Natural killer cell (primary cell): ENCODE measurements around the gene TBCK. TPM values are rescaled to one million over a fixed set of nuclear protein-coding genes. Genes with fewer than 3 reads are reported as not detected.

ENCODE experiments used
- ATAC-seq, 3 donors: fragments of 150-1000 bp in 2 of 3; fragments of 200-7000 bp in 1 of 3; cut with Tn5 transposase; 1 replicate in 1 of 3; 2 replicates in 2 of 3; pipeline ENCODE4 v1.10.0; 2021; ENCODE audit warnings: mild to moderate bottlenecking in 2 of 3, moderate library complexity in 2 of 3
- DNase-seq, 2 donors: peaks; one replicate each; pipeline versions ENCODE4 v3.0.0 to v3.0.0-alpha.2; 2013 to 2021; ENCODE audit warnings: mixed read lengths in 1 of 2
- H3K27ac ChIP-seq: one replicate; pipeline ENCODE4 v1.5.1; 2013; ENCODE audit warnings: mild to moderate bottlenecking, low read length
- H3K27me3 ChIP-seq: one replicate; pipeline ENCODE4 v1.6.1; 2013; ENCODE audit warnings: low read length; ENCODE audit not compliant: control insufficient read depth, insufficient read depth
- H3K36me3 ChIP-seq: one replicate; pipeline ENCODE4 v1.6.1; 2013; ENCODE audit warnings: low read length; ENCODE audit not compliant: control insufficient read depth, insufficient read depth
- H3K4me1 ChIP-seq: one replicate; pipeline ENCODE4 v1.6.1; 2013; ENCODE audit warnings: low read length; ENCODE audit not compliant: control insufficient read depth, insufficient read depth
- H3K4me3 ChIP-seq: one replicate; pipeline ENCODE4 v1.5.1; 2013; ENCODE audit warnings: low read length
- H3K9me3 ChIP-seq: one replicate; pipeline ENCODE4 v1.6.1; 2013; ENCODE audit warnings: low read length; ENCODE audit not compliant: control insufficient read depth, insufficient read depth
- H3K27ac Mint-ChIP-seq, 2 donors: one replicate each; pipeline ENCODE4 v1.8.0; 2022; ENCODE audit warnings: mild to moderate bottlenecking in 2 of 2, mixed read lengths in 2 of 2, moderate library complexity in 1 of 2
- H3K27me3 Mint-ChIP-seq, 2 donors: one replicate each; pipeline ENCODE4 v1.8.0; 2022; ENCODE audit warnings: low read depth in 2 of 2, mixed read lengths in 2 of 2
- H3K36me3 Mint-ChIP-seq: one replicate; pipeline ENCODE4 v1.8.0; 2022; ENCODE audit warnings: mixed read lengths
- H3K4me1 Mint-ChIP-seq, 2 donors: one replicate each; pipeline ENCODE4 v1.8.0; 2022; ENCODE audit warnings: mixed read lengths in 2 of 2
- H3K4me3 Mint-ChIP-seq: one replicate; pipeline ENCODE4 v1.8.0; 2022; ENCODE audit warnings: mild to moderate bottlenecking, moderate library complexity, mixed read lengths
- H3K9me3 Mint-ChIP-seq, 2 donors: one replicate each; pipeline ENCODE4 v1.8.0; 2022; ENCODE audit warnings: mixed read lengths in 2 of 2
- WGBS: methylation state at CpG from one replicate; pipeline ENCODE4 v1.1.7; 2013; ENCODE audit warnings: missing lambda C conversion rate; ENCODE audit not compliant: insufficient coverage; 5-methylcytosine and 5-hydroxymethylcytosine counted together
- intact Hi-C: fragments of 100-400 bp; cut with micrococcal nuclease; formaldehyde crosslinking; loops from one replicate; pipeline ENCODE4 v1.14.2; 2022
- total RNA-seq, 4 donors: library from RNA; stranded (reverse); fragments of 120-200 nt in 1 of 4; gene quantifications; one replicate each; pipeline versions ENCODE4 v1.2.3 to v1.2.4, GENCODE V29; 2013 to 2022
- TF ChIP-seq, protein P1 (sequence below): fragments of 200-600 bp; IDR thresholded peaks from one replicate; pipeline ENCODE4 v1.8.0; 2022; ENCODE audit warnings: antibody characterized with exemption

The TBCK gene
- total RNA-seq, 3 donors from 2014 or later (not counting 1 experiment from before 2014, with no cell fraction given) = 49.5 to 78.5 (median 54.2) TPM

DNA sequence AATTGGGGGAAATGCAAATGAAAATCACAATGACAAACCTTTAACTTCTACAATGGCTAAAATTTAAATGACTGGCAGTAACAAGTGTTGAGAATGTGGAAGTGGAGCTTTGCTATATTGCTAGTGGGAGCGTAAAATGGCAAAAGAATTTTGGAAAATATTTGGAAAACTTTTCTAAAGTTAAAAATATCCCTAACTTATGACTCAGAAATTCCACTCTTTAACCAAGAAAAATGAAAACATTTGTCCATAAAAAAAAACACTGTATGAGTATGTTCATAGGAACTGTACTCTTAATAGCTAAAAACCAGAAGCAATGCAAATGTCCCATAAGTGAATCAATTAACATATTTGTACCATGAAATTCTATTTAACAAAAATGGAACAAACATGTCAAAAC, 3.6 kb downstream of the TBCK start:
- Mint-ChIP-seq H3K27me3 (no peaks in the 10 kb centered on the region), H3K4me1 (peaks cover 0 to 25% of the 10 kb centered on the region in 2 donors), H3K9me3 (no peaks in the 10 kb centered on the region), H3K27ac (peak overlapping the region in 1 of 2 donors; percentile 21), H3K36me3 (no peaks in the 10 kb centered on the region), H3K4me3 (no peak overlapping the region)
- Histone ChIP-seq H3K4me1 (peaks cover 15% of the 10 kb centered on the region), H3K36me3 (peaks cover 6% of the 10 kb centered on the region), H3K27me3 (no peaks in the 10 kb centered on the region), H3K27ac (no peak overlapping the region), H3K4me3 (no peak overlapping the region), H3K9me3 (no peaks in the 10 kb centered on the region)
- WGBS = no CpG with 5 or more reads among the region's 1 CpG
- DNase-seq = no peak
- TF ChIP-seq, protein P1, sequence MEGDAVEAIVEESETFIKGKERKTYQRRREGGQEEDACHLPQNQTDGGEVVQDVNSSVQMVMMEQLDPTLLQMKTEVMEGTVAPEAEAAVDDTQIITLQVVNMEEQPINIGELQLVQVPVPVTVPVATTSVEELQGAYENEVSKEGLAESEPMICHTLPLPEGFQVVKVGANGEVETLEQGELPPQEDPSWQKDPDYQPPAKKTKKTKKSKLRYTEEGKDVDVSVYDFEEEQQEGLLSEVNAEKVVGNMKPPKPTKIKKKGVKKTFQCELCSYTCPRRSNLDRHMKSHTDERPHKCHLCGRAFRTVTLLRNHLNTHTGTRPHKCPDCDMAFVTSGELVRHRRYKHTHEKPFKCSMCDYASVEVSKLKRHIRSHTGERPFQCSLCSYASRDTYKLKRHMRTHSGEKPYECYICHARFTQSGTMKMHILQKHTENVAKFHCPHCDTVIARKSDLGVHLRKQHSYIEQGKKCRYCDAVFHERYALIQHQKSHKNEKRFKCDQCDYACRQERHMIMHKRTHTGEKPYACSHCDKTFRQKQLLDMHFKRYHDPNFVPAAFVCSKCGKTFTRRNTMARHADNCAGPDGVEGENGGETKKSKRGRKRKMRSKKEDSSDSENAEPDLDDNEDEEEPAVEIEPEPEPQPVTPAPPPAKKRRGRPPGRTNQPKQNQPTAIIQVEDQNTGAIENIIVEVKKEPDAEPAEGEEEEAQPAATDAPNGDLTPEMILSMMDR = no peak
- ATAC-seq = no peak
- intact Hi-C loops = loop anchor here (10.0 kb wide), 1 partner anchor 1168 kb away; the partner anchor contains the start of gene TET2

DNA sequence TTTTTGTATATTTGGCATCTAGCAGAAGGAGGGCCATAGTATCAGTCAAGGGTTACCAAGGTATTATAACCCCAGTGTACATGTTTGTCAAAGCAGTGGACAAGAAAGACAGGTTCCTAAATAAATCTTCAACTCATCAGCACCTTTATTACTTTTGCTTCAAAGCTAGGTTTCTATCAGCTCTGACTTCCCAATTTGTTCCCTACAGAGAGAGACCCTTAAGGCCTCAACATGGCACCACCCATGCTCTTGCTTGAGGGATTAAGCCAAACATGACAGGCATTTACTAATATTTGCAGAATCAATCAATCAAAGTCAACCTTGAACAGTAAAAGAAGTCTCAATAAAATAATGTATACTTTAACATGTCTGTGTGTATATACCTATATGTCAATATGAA, 9.4 kb downstream of the TBCK start:
- no peaks in the 10 kb centered on the region for H3K36me3 Mint-ChIP-seq
- H3K36me3 ChIP-seq = peaks cover 13% of the 10 kb centered on the region
- H3K4me1 ChIP-seq = no peaks in the 10 kb centered on the region
- no peak overlapping the region for H3K4me3 Mint-ChIP-seq
- no peaks in the 10 kb centered on the region for H3K9me3 Mint-ChIP-seq
- intact Hi-C loops = no loop called here
- H3K27me3 Mint-ChIP-seq = no peaks in the 10 kb centered on the region
- H3K4me1 Mint-ChIP-seq = peaks cover 7 to 18% of the 10 kb centered on the region in 2 donors
- H3K9me3 ChIP-seq = no peaks in the 10 kb centered on the region
- TF ChIP-seq, protein P1 = no peak
- DNase-seq (no peak), ATAC-seq (no peak)
- H3K27ac Mint-ChIP-seq = no peak overlapping the region
- no peak overlapping the region for H3K4me3 ChIP-seq
- H3K27me3 ChIP-seq = no peaks in the 10 kb centered on the region
- H3K27ac ChIP-seq = no peak overlapping the region

DNA sequence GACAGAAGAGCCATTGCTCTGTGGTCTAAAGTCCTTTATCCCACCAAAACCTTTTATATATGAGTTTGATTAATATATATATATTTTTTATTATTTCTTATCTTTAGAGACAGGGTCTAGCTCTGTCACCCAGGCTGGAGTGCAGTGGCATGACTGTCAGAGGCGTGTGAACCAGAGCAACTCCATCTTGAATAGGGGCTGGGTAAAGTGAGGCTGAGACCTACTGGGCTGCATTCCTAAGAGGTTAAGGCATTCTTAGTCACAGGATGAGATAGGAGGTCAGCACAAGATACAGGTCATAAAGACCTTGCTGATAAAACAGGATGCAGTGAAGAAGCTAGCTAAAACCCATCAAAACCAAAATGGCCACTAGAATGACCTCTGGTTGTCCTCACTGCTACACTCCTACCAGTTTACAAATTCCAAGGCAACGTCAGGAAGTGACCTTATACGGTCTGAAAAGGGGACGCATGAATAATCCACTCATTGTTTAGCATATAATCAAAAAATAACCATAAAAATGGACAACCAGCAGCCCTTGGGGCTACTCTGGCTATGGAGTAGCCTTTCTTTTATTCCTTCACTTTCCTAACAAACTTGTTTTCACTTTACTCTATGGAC, 10.5 kb downstream of the TBCK start:
- Mint-ChIP-seq H3K36me3 (no peaks in the 10 kb centered on the region), H3K9me3 (no peaks in the 10 kb centered on the region)

More for the DNA sequence above, 10.5 kb downstream of the TBCK start:
- Mint-ChIP-seq H3K4me3 (no peak overlapping the region), H3K4me1 (peaks cover 7 to 20% of the 10 kb centered on the region in 2 donors), H3K27me3 (no peaks in the 10 kb centered on the region), H3K27ac (no peak overlapping the region)
- H3K4me1 ChIP-seq = no peaks in the 10 kb centered on the region
- peaks cover 13% of the 10 kb centered on the region for H3K36me3 ChIP-seq
- TF ChIP-seq, protein P1 = no peak
- no peaks in the 10 kb centered on the region for H3K9me3 ChIP-seq
- no peak overlapping the region for H3K27ac ChIP-seq
- WGBS = 97% methylated on average over 4 of the region's 4 CpGs
- no peaks in the 10 kb centered on the region for H3K27me3 ChIP-seq
- intact Hi-C loops = no loop called here
- DNase-seq = no peak
- ATAC-seq = no peak
- H3K4me3 ChIP-seq = no peak overlapping the region
